Naive thymus-derived CD8-positive, alpha-beta T cell (primary cell): Measurements from ENCODE around the gene ERMARD. TPM values are rescaled to one million over a fixed set of nuclear protein-coding genes. Genes with fewer than 3 reads are reported as not detected.
"Not testable (repeated sequence)": the region's sequence is repeated elsewhere in the genome, so short reads cannot be mapped to it uniquely, and the experiment has no call there.

ENCODE experiments used
- ATAC-seq, 2 donors: fragments of 150-1000 bp; cut with Tn5 transposase in 1 of 2; sonication (Bioruptor Pico), chemical (Tn5 transposase) in 1 of 2; 1 replicate in 1 of 2; 2 replicates in 1 of 2; pipeline ENCODE4 v1.10.0; 2021; ENCODE audit warnings: mild to moderate bottlenecking in 2 of 2, moderate library complexity in 2 of 2
- POLR2A ChIA-PET: fragments of 350-600 bp; sonication (Branson Sonifier 250); formaldehyde crosslinking; loops from one replicate; lab custom pipeline; 2021; ENCODE audit warnings: antibody characterized with exemption; lab: Charles Lee
- DNase-seq, 10 donors: peaks; one replicate each; pipeline versions ENCODE4 v3.0.0 to v3.0.0-alpha.2; 2020 to 2022
- H3K27ac Mint-ChIP-seq, 10 donors: one replicate each; pipeline ENCODE4 v1.8.0; 2020 to 2022; ENCODE audit warnings: mild to moderate bottlenecking in 10 of 10, mixed read lengths in 10 of 10, moderate library complexity in 4 of 10, inconsistent platforms in 1 of 10
- H3K27me3 Mint-ChIP-seq, 5 donors: one replicate each; pipeline ENCODE4 v1.8.0; 2021 to 2022; ENCODE audit warnings: mixed read lengths in 5 of 5
- H3K36me3 Mint-ChIP-seq, 3 donors: one replicate each; pipeline ENCODE4 v1.8.0; 2020 to 2022; ENCODE audit warnings: mixed read lengths in 3 of 3, mild to moderate bottlenecking in 2 of 3, inconsistent platforms in 1 of 3
- H3K4me1 Mint-ChIP-seq, 4 donors: one replicate each; pipeline ENCODE4 v1.8.0; 2021 to 2022; ENCODE audit warnings: mixed read lengths in 4 of 4
- H3K4me3 Mint-ChIP-seq, 10 donors: one replicate each; pipeline ENCODE4 v1.8.0; 2020 to 2022; ENCODE audit warnings: mild to moderate bottlenecking in 10 of 10, mixed read lengths in 10 of 10, moderate library complexity in 6 of 10, inconsistent platforms in 1 of 10
- H3K9me3 Mint-ChIP-seq, 9 donors: one replicate each; pipeline ENCODE4 v1.8.0; 2020 to 2022; ENCODE audit warnings: mixed read lengths in 9 of 9, mild to moderate bottlenecking in 3 of 9, inconsistent platforms in 1 of 9, moderate library complexity in 1 of 9
- polyA plus RNA-seq, 3 donors: library from polyadenylated mRNA; unstranded; fragments of 300-500 nt; fragmentation: Illumina TruSeq; gene quantifications; one replicate each; pipeline ENCODE4 v1.2.3, GENCODE V29; 2021
- total RNA-seq, 8 experiments: library from RNA in 2 of 8; stranded (reverse) in 2 of 8; gene quantifications; one replicate each; pipeline ENCODE4 v1.2.3 and lab custom pipeline; 2021 to 2026

The ERMARD gene
- total and polyA plus RNA-seq, 5 experiments from 2014 or later, result 9.2 to 41.5 (median 12.4) TPM

DNA sequence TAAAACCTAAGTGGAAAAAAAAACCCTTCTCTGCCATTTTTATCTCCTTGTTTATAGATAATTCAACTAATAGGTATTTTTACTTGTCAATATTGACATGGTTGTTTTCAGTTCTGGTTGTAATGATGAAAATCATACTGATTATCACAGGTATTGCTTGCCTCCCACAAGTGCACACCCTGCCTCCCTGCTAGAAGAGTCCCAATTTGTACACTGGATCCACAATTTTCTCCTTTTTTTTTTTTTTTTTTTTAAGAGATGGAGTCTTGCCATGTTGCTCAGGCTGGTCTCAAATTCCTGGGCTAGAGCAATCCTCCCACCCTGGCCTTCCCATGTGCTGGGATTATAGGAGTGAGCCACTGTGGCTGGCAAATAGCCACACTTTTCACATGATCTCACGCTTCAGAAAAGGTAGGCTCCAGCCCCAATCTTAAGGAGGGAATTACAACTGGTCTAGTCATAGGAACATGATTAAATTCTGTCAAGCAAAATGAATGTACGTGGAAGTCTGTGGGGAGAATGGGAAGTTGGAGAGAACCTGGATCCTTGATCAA, 12.4 kb upstream of the ERMARD start:
- POLR2A ChIA-PET, result no interaction called here
- Mint-ChIP-seq H3K27me3 (peaks cover 9 to 25% (median 17%) of the 10 kb centered on the region in 5 donors), H3K27ac (no peak overlapping the region)

DNA sequence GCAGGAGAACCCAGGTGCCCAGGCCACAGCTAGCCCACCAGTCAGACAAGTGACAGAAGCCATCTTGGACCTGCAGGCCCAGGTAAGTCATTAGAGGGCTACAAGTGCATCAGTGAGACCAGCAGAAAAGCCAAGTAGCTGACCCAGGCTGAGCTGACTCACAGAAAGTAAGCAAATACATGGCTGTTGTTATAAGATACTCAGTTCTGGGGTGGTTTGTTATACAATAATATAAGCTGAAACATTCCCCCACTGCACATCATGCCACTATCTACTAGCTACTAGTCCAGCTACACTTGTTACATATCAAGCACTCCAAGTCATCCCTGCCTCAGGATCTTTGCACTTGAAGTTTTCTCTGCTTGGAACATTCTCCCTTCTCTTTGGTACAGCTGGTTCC, 10.1 kb upstream of the ERMARD start:
- DNase-seq (no peak), ATAC-seq (no peak)
- Mint-ChIP-seq H3K4me1 (no peaks in the 10 kb centered on the region), H3K9me3 (peaks cover 0 to 11% (median 4%) of the 10 kb centered on the region in 9 donors), H3K36me3 (peaks cover 0 to 2% (median under 1%) of the 10 kb centered on the region in 3 donors), H3K27ac (no peak overlapping the region), H3K27me3 (peaks cover 4 to 13% (median 7%) of the 10 kb centered on the region in 5 donors), H3K4me3 (no peak overlapping the region)
- POLR2A ChIA-PET, result interaction anchor here (0.7 kb wide), 1 partner anchor 10 kb away, joined by 4 read pairs; the partner anchor contains the start of genes DYNLT2 and ERMARD

More for the DNA sequence above, 12.4 kb upstream of the ERMARD start:
- Mint-ChIP-seq H3K36me3 (no peaks in the 10 kb centered on the region), H3K9me3 (no peaks in the 10 kb centered on the region), H3K4me3 (no peak overlapping the region), H3K4me1 (no peaks in the 10 kb centered on the region)
- no peak for DNase-seq
- no peak for ATAC-seq

DNA sequence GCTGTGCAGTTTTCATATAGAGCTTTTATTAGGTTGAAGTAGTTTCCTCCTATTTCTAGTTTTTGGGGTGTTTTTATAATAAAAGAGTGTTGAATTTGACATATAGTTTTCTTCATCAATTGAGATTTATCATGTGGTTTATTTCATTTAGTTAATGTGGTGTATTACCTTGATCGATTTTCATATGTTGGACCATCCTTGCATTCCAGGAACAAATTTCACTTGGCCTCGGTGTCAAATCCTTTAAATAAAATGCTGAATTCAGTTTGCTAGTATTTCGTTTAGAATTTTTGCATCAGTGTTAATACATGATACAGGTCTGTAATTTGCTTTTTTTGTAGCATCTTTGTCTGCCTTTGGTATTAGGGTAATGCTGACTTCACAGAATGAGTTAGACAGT, 6.0 kb upstream of the ERMARD start:
- Mint-ChIP-seq H3K9me3 (peaks cover 0 to 17% (median 5%) of the 10 kb centered on the region in 9 donors), H3K27ac (no peak overlapping the region), H3K4me1 (peaks cover 5 to 14% (median 10%) of the 10 kb centered on the region in 4 donors), H3K36me3 (peaks cover 4 to 11% (median 8%) of the 10 kb centered on the region in 3 donors), H3K27me3 (peaks cover 0 to 2% (median 0%) of the 10 kb centered on the region in 5 donors), H3K4me3 (no peak overlapping the region)
- POLR2A ChIA-PET, result no interaction called here
- no peak for DNase-seq
- no peak for ATAC-seq

DNA sequence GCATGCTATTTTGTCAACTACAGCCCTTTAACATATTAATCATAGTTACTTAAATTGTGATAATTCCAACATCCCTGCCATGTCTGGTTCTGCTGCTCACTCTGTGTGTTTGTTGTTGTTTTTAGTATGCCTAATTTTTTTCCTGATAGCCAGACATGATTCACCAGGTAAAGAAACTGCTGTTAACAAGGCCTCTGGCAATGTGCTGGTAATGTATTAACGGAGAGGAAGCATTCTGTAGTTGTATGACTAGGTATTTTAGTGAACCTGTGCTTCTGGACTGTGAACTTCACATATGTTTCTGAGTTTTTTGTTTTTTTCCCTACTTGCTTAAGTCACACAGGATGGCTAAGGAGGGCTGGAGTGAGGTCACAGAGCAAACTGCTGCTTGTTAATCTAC, 4.9 kb upstream of the ERMARD start:
- H3K27me3 Mint-ChIP-seq, result peaks cover 0 to 2% (median 0%) of the 10 kb centered on the region in 5 donors
- H3K4me3 Mint-ChIP-seq, result no peak overlapping the region
- DNase-seq (no peak), ATAC-seq (no peak)
- peaks cover 8 to 21% (median 20%) of the 10 kb centered on the region in 4 donors for H3K4me1 Mint-ChIP-seq
- peaks cover 0 to 17% (median 5%) of the 10 kb centered on the region in 9 donors for H3K9me3 Mint-ChIP-seq
- no peak overlapping the region for H3K27ac Mint-ChIP-seq
- H3K36me3 Mint-ChIP-seq, result peaks cover 4 to 11% (median 8%) of the 10 kb centered on the region in 3 donors
- POLR2A ChIA-PET, result no interaction called here

DNA sequence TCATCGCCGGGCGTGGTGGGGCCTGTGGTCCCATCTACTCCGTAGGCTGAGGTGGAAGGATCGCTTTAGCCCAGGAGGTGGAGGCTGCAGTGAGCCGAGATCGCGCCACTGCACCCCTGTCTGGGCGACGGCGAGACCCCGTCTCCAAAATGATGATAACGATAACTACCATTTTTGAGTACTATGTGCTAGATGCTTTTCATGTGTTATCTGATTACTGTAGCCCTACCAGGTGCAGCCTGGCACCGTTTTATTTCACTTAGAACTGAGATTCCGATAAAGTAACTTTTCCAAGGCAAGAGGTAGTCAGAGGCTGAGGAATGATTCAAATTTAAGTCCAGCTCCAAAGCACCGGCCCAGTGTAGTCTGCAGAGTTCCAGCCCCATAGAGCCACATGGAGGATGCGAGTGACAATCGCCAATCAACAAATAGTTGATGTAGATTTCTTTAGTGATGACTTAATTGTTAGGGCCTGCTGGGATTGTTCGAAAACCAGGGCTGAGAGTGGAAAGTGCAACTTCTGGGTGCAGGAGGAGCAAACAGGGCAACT, 727 bp downstream of the ERMARD start:
- ATAC-seq, result peak in 1 of 2 donors; percentile 42
- peaks cover 0 to 4% (median 0%) of the 10 kb centered on the region in 9 donors for H3K9me3 Mint-ChIP-seq
- peaks cover 20 to 41% (median 37%) of the 10 kb centered on the region in 4 donors for H3K4me1 Mint-ChIP-seq
- H3K36me3 Mint-ChIP-seq, result peaks cover 3 to 16% (median 7%) of the 10 kb centered on the region in 3 donors
- peak overlapping the region; percentile 86 to 100 (median 94) for H3K4me3 Mint-ChIP-seq
- H3K27ac Mint-ChIP-seq, result peak overlapping the region; percentile 91 to 100 (median 98)
- no peak for DNase-seq
- POLR2A ChIA-PET, result interaction anchor here (0.6 to 7.8 kb wide), 11 partner anchors 11 to 832 kb away, joined by 3 to 112 read pairs (median 6); partner anchors contain the start of genes C6orf120, PDCD2, PHF10 and PSMB1
- H3K27me3 Mint-ChIP-seq, result no peaks in the 10 kb centered on the region

DNA sequence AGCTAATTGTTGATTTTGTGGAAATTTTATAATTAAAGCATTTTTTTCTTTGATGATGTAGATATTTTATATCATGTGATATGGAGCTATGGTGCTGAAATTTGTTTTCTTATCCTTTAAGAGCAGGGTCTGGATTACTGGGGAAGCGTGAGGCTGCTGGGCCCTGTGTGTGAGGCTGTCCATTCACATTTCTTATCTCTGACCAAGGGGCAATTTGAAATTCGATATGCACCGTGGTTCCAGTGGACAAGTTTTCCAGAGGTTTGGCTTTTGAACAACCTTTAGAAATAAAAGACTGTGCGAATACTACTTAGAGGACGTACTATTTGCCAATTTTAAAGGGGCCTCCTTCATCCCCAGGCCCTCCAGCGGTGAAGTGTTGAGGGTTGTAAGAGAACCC, 3.7 kb downstream of the ERMARD start:
- DNase-seq, result no peak
- Mint-ChIP-seq H3K27me3 (no peaks in the 10 kb centered on the region), H3K36me3 (peaks cover 6 to 41% (median 11%) of the 10 kb centered on the region in 3 donors), H3K9me3 (no peaks in the 10 kb centered on the region), H3K4me3 (no peak overlapping the region), H3K4me1 (peaks cover 16 to 34% (median 29%) of the 10 kb centered on the region in 4 donors), H3K27ac (peak overlapping the region in 2 of 10 donors; percentile 63 to 78)
- POLR2A ChIA-PET, result interaction anchor here (7.8 kb wide), 1 partner anchor 30 kb away, joined by 112 read pairs; the partner anchor contains the start of gene PHF10
- ATAC-seq, result no peak

DNA sequence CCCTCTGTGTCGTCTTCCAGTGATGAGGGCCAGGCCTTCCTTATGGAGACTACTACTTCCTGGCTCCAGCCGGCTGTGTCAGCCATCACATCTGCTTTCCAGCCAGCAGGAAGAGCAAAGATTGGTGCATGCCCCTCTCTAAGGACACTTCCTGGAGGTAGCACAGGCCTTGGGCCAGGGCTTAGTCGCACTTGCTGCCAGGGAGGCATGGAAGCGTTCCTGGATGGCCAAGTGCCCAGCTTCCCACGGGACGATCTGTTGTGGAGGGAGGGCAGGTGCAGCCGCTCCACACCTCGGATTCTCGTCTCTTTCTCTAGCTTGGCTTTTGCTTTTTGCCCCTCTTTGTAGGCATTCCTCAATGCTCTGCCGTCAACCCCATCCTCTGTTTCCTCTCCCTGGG, 11.9 kb downstream of the ERMARD start:
- ATAC-seq (no peak), DNase-seq (no peak)
- POLR2A ChIA-PET, result interaction anchor here (0.9 kb wide), 1 partner anchor 40 kb away, joined by 3 read pairs; no protein-coding TSS in a partner anchor
- Mint-ChIP-seq H3K4me1 (peaks cover 0 to 5% (median 2%) of the 10 kb centered on the region in 4 donors), H3K9me3 (no peaks in the 10 kb centered on the region), H3K27ac (peak overlapping the region in 4 of 10 donors; percentile 7 to 70 (median 42)), H3K27me3 (no peaks in the 10 kb centered on the region), H3K36me3 (peaks cover 0 to 94% (median 27%) of the 10 kb centered on the region in 3 donors), H3K4me3 (no peak overlapping the region)

DNA sequence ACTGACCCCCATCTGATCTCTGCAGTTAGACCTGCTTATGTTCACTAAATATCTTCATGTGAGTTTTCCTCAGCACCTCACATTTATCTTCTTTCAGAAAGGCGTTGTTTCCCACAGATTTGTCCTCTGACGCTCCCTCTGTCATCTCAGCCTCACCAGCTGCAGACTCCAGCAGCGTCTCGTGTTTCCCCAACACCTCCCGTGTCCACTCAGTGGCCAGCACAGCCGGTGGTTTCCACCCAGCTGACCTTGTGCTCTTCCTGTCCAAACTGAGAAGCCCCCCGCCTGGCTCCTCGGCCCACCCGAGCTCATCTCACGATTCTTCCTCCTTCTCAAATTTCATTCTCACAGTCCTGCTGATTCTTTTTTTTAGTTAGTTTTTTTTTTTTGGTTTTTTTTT, 12.5 kb downstream of the ERMARD start:
- Mint-ChIP-seq H3K9me3 (no peaks in the 10 kb centered on the region), H3K4me3 (no peak overlapping the region), H3K36me3 (peaks cover 0 to 92% (median 31%) of the 10 kb centered on the region in 3 donors), H3K27me3 (no peaks in the 10 kb centered on the region), H3K4me1 (peaks cover 0 to 5% (median 2%) of the 10 kb centered on the region in 4 donors), H3K27ac (peak overlapping the region in 1 of 10 donors; percentile 70)
- DNase-seq (no peak), ATAC-seq (no peak)
- POLR2A ChIA-PET, result interaction anchor here (0.9 kb wide), 1 partner anchor 41 kb away, joined by 3 read pairs; no protein-coding TSS in a partner anchor

DNA sequence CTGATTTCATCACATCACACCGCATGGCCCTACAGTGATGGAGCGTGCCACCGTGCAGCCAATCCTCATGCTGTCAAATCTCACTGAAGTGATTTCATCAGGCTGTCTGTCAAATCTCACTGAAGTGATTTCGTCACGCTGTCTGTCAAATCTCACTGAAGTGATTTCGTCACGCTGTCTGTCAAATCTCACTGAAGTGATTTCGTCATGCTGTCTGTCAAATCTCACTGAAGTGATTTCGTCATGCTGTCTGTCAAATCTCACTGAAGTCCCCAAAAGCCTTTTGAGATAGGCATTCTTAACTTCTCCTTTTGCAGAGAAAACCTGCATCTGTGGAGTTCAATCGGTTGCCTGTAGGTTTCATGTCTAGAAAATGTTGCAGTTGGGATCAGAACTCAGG, 14.4 kb downstream of the ERMARD start:
- H3K27me3 Mint-ChIP-seq, DNase-seq, POLR2A ChIA-PET, ATAC-seq, H3K27ac Mint-ChIP-seq, H3K4me1 Mint-ChIP-seq, H3K9me3 Mint-ChIP-seq, H3K4me3 Mint-ChIP-seq: not testable (repeated sequence)
- peaks cover 0 to 89% (median 22%) of the 10 kb centered on the region in 3 donors for H3K36me3 Mint-ChIP-seq

DNA sequence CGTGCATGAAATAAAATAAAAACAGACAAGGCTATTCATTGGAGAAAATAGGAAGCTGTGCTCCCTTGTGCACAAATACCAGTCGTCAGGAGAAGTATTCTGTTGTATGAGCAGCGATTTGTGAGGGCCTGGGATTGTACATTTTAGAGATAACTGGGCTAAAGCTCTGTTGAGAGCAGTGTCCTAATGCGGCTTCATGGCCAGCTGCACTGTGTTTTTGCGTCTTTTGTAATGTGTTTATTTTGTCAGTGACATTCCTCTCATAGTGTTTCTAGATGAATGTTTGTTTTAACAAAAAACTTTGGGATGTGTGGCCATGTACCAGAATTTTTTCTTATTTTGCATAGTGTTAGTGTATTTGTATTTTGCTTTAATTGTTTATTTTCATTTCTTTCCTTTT, 14.8 kb downstream of the ERMARD start:
- Mint-ChIP-seq H3K27me3 (no peaks in the 10 kb centered on the region), H3K27ac (no peak overlapping the region), H3K36me3 (peaks cover 0 to 87% (median 22%) of the 10 kb centered on the region in 3 donors), H3K4me1 (peaks cover 0 to 2% (median under 1%) of the 10 kb centered on the region in 4 donors), H3K9me3 (no peaks in the 10 kb centered on the region), H3K4me3 (no peak overlapping the region)
- ATAC-seq, result no peak
- DNase-seq, result no peak
- POLR2A ChIA-PET, result interaction anchor here (1.0 kb wide), 1 partner anchor 15 kb away, joined by 3 read pairs; the partner anchor contains the start of genes DYNLT2 and ERMARD

DNA sequence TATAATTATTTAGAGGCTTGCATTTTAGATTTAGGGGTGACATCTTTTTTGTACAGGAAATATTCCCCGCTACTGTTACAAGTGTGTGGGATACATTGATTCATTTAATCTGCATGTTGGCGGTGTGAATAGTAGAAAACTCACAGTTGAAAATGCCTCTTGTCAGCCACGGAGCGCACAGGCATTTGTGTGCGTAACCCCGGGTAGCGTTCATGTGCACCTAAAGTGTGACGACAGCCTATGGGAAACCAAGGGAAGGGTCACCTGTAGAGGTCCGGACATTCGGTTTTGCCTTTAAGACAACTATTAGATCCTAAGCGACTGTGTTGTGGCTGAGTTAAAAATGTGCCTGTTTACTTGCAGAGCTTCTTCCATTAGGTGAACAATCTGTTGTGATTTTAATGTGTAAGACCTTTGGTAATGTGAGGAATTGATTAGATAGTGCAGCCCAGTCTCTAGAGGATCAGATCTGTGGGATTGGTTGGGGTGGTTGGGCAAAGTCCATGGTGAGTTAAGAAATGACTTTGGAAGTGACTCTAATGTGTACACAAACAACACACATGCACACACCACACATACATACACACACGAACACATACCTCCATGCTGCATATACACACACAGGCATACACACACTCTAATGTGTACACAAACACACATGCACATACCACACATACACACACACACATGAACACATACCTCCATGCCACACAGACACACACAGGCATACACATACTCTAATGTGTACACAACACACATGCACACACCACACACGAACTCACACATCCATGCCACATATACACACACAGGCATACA, 15.7 kb downstream of the ERMARD start:
- Mint-ChIP-seq H3K27me3 (no peaks in the 10 kb centered on the region), H3K4me3 (no peak overlapping the region), H3K36me3 (peaks cover 0 to 87% (median 28%) of the 10 kb centered on the region in 3 donors), H3K9me3 (no peaks in the 10 kb centered on the region), H3K27ac (peak overlapping the region in 1 of 10 donors; percentile 35), H3K4me1 (peaks cover 0 to 2% (median under 1%) of the 10 kb centered on the region in 4 donors)
- no peak for DNase-seq
- POLR2A ChIA-PET, result interaction anchor here (1.0 kb wide), 1 partner anchor 16 kb away, joined by 3 read pairs; the partner anchor contains the start of genes DYNLT2 and ERMARD
- ATAC-seq, result no peak

DNA sequence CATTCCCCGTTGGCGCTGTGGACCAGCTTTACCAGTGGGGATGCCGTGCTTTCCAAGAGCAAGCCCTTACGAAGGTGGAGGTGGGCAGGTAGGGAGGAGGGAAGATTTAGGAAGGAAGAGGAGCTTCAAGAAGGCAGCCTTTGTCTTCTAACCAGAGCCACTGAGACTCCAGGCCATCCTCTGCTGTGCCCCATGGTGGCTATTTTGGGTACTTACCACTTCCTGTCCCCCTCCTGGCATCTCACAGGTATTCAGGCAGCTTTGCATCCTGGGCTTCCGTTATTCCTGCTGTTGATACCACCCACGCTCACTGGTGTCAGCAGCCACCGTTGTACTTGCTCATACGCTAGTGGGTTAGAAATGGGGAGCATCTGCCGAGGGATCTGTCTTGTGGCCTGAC, 22.9 kb downstream of the ERMARD start:
- no peak overlapping the region for H3K4me3 Mint-ChIP-seq
- H3K27ac Mint-ChIP-seq, result peak overlapping the region in 1 of 10 donors; percentile 17
- peak in 1 of 2 donors; percentile 44 for ATAC-seq
- H3K9me3 Mint-ChIP-seq, result no peaks in the 10 kb centered on the region
- H3K4me1 Mint-ChIP-seq, result no peaks in the 10 kb centered on the region
- POLR2A ChIA-PET, result no interaction called here
- no peak for DNase-seq
- no peaks in the 10 kb centered on the region for H3K27me3 Mint-ChIP-seq
- H3K36me3 Mint-ChIP-seq, result peaks cover 0 to 74% (median 24%) of the 10 kb centered on the region in 3 donors
